Testis (tissue), 3 donors: ENCODE data around the gene IL1RAP. TPM values are rescaled to one million over a fixed set of nuclear protein-coding genes. Genes with fewer than 3 reads are reported as not detected.
"Not testable (repeated sequence)": the region's sequence is repeated elsewhere in the genome, so short reads cannot be mapped to it uniquely, and the experiment has no call there.

Experiments
- DNase-seq: peaks from one replicate; pipeline ENCODE4 v3.0.0-alpha.2; 2019
- H3K27ac ChIP-seq, 2 donors: fragments of 200-600 bp; sonication (generic); one replicate each; pipeline ENCODE4 v1.5.1; 2019
- H3K27me3 ChIP-seq: fragments of 200-600 bp; sonication (generic); one replicate; pipeline ENCODE4 v1.5.1; 2019
- H3K36me3 ChIP-seq: fragments of 200-600 bp; sonication (generic); one replicate; pipeline ENCODE4 v1.5.1; 2017; ENCODE audit warnings: low read depth; ENCODE audit errors: missing control alignments
- H3K4me1 ChIP-seq: fragments of 200-600 bp; sonication (generic); one replicate; pipeline ENCODE4 v1.5.1; 2019
- H3K4me3 ChIP-seq, 2 donors: fragments of 200-600 bp; sonication (generic); one replicate each; pipeline ENCODE4 v1.5.1; 2017 to 2019
- H3K9me3 ChIP-seq: fragments of 200-600 bp; sonication (generic); one replicate; pipeline ENCODE4 v1.5.1; 2017
- POLR2A ChIP-seq: fragments of 450-650 bp; IDR thresholded peaks from one replicate; pipeline ENCODE4 v1.6.1; 2017; ENCODE audit warnings: antibody characterized with exemption, mild to moderate bottlenecking, moderate library complexity
- WGBS, 2 donors: methylation state at CpG; one replicate each; pipeline ENCODE4 v1.1.5; 2018; 5-methylcytosine and 5-hydroxymethylcytosine counted together
- intact Hi-C: fragments of 100-400 bp; cut with DNase I; formaldehyde crosslinking; loops from one replicate; pipeline ENCODE4 v1.15.1; 2023; ENCODE audit warnings: low total_unique reads
- polyA plus RNA-seq: library from polyadenylated mRNA; stranded (reverse); fragments of 350-450 nt; fragmentation: Illumina TruSeq; extraction: RNeasy Lipid Tissue Mini Kit (QIAGEN cat#74804); gene quantifications from one replicate; pipeline ENCODE4 v1.2.3, GENCODE V29; 2014; ENCODE audit warnings: low read depth, low replicate concordance; ENCODE audit not compliant: insufficient read depth
- total RNA-seq, 2 donors: library from RNA; depleted of rRNA; stranded (reverse); fragments of >200 nt; gene quantifications; one replicate each; pipeline ENCODE4 v1.2.3, GENCODE V29; 2016
- TF ChIP-seq, protein P1 (sequence below), 3 experiments: fragments of 450-650 bp in 2 of 3; fragments of 200-600 bp in 1 of 3; sonication (generic) in 1 of 3; IDR thresholded peaks; one replicate each; pipeline ENCODE4 v1.5.1; 2016 to 2019; ENCODE audit warnings: antibody characterized with exemption in 3 of 3, mild to moderate bottlenecking in 2 of 3, moderate library complexity in 1 of 3

Gene IL1RAP
- total and polyA plus RNA-seq, 3 donors from 2014 or later: 1.7 to 3.2 (median 2.1) TPM

DNA sequence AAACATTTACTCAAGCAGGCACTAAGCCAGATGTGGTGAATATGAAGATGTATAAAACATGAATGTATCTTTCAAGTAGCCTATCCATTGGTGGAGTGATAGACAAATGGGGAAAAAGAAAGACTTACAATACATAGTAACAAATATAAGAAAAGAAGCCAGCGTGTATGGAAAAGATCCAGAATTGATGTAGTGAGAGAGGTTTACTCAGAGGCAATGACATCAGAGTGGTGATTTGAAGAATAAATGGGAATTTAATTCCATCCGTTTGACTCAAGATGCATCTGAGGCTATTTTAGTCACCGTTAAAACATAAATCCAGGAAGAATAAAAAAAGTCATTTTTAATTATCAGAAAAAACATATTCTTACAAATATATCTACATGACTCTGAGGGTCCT lies 162.6 kb downstream of the IL1RAP start:
- Histone ChIP-seq H3K36me3 (no peaks in the 10 kb centered on the region), H3K27ac (no peak overlapping the region), H3K9me3 (no peaks in the 10 kb centered on the region), H3K27me3 (no peaks in the 10 kb centered on the region), H3K4me3 (no peak overlapping the region), H3K4me1 (no peaks in the 10 kb centered on the region)
- WGBS, 2 donors: 76 to 78% methylated on average over 3 of the region's 3 CpGs
- TF ChIP-seq, protein P1, sequence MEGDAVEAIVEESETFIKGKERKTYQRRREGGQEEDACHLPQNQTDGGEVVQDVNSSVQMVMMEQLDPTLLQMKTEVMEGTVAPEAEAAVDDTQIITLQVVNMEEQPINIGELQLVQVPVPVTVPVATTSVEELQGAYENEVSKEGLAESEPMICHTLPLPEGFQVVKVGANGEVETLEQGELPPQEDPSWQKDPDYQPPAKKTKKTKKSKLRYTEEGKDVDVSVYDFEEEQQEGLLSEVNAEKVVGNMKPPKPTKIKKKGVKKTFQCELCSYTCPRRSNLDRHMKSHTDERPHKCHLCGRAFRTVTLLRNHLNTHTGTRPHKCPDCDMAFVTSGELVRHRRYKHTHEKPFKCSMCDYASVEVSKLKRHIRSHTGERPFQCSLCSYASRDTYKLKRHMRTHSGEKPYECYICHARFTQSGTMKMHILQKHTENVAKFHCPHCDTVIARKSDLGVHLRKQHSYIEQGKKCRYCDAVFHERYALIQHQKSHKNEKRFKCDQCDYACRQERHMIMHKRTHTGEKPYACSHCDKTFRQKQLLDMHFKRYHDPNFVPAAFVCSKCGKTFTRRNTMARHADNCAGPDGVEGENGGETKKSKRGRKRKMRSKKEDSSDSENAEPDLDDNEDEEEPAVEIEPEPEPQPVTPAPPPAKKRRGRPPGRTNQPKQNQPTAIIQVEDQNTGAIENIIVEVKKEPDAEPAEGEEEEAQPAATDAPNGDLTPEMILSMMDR (IDR thresholded peaks at IDR 0.05): no peak
- no peak for TF ChIP-seq POLR2A
- intact Hi-C loops: no loop called here
- no peak for DNase-seq

GRCh38 chr3:190677001-190677400 lies 163.1 kb downstream of the IL1RAP start:
- intact Hi-C loops: no loop called here
- 85 to 92% methylated on average over 3 of the region's 3 CpGs for WGBS, 2 donors
- H3K4me1 ChIP-seq: no peaks in the 10 kb centered on the region
- no peak for DNase-seq
- H3K27ac ChIP-seq: no peak overlapping the region
- no peaks in the 10 kb centered on the region for H3K36me3 ChIP-seq
- H3K4me3 ChIP-seq: no peak overlapping the region
- H3K9me3 ChIP-seq: no peaks in the 10 kb centered on the region
- TF ChIP-seq POLR2A: no peak
- TF ChIP-seq, protein P1 (IDR thresholded peaks at IDR 0.05): no peak
- H3K27me3 ChIP-seq: no peaks in the 10 kb centered on the region

DNA sequence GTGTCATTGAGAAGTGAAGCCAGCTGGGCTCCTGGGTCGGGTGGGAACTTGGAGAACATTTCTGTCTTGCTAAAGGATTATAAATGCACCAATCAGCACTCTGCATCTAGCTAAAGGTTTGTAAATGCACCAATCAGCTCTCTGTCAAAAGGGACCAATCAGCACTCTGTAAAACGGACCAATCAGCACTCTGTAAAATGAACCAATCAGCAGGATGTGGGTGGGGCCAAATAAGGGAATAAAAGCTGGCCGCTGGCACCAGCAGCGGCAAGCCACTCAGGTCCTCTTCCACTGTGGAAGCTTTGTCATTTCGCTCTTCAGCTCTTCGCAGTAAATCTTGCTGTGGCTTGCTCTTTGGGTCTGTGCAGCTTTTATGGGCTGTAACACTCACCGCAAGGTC lies 164.0 kb downstream of the IL1RAP start:
- 74 to 85% methylated on average over 7 of the region's 7 CpGs for WGBS, 2 donors
- intact Hi-C loops, H3K36me3 ChIP-seq: not testable (repeated sequence)

DNA sequence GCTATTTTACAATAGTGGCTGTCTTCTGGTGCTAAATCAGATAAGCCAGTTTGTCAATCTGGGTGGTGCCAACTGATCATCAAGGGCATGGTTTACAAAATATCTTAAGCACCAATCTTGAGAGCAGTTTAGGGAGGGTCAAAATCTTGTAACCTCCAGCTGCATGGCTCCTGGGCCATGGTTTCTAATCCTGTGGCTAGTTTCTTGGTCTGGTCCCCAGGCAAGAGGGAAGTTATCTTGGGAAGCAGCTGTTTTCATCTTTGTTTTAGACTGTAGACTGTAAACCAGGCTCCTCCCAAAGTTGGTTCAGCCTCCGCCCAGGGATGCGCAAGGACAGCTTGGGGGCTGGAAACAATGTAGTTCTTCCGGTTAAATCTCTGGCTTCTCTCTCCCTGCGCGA lies 166.8 kb downstream of the IL1RAP start:
- DNase-seq: no peak
- no peaks in the 10 kb centered on the region for H3K27me3 ChIP-seq
- no peaks in the 10 kb centered on the region for H3K36me3 ChIP-seq
- intact Hi-C loops: no loop called here
- no peak overlapping the region for H3K27ac ChIP-seq
- H3K4me1 ChIP-seq: no peaks in the 10 kb centered on the region
- H3K4me3 ChIP-seq: no peak overlapping the region
- no peaks in the 10 kb centered on the region for H3K9me3 ChIP-seq
- no peak for TF ChIP-seq POLR2A
- TF ChIP-seq, protein P1 (IDR thresholded peaks at IDR 0.05): no peak
- WGBS, 2 donors: 78 to 82% methylated on average over 5 of the region's 5 CpGs

More for the DNA sequence above, 164.0 kb downstream of the IL1RAP start:
- H3K9me3 ChIP-seq, H3K27me3 ChIP-seq, H3K4me1 ChIP-seq, H3K27ac ChIP-seq, H3K4me3 ChIP-seq: not testable (repeated sequence)
- DNase-seq: peak; percentile 54

- no peaks in the 10 kb centered on the region for H3K27me3 ChIP-seq
- DNase-seq: no peak
- TF ChIP-seq POLR2A: no peak
- TF ChIP-seq, protein P1 (IDR thresholded peaks at IDR 0.05): no peak
- intact Hi-C loops: no loop called here
- no peaks in the 10 kb centered on the region for H3K36me3 ChIP-seq
- H3K9me3 ChIP-seq: no peaks in the 10 kb centered on the region
- H3K4me1 ChIP-seq: no peaks in the 10 kb centered on the region
- 86 to 88% methylated on average over 7 of the region's 7 CpGs for WGBS, 2 donors
- no peak overlapping the region for H3K27ac ChIP-seq
- H3K4me3 ChIP-seq: no peak overlapping the region
These were observed 170.9 kb downstream of the IL1RAP start for GRCh38 chr3:190684776-190685175.
